ENCODE data around the gene YPEL4. TPM values are rescaled to one million over a fixed set of nuclear protein-coding genes. Genes with fewer than 3 reads are reported as not detected.
"Not testable (repeated sequence)": the region's sequence is repeated elsewhere in the genome, so short reads cannot be mapped to it uniquely, and the experiment has no call there.

YPEL4 gene, protein sequence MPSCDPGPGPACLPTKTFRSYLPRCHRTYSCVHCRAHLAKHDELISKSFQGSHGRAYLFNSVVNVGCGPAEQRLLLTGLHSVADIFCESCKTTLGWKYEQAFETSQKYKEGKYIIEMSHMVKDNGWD
- 1 to 10 TPM in 5 of 6 donors, under 1 TPM in 1; 0.91 to 8.4 (median 3.5) TPM for total RNA-seq

DNA sequence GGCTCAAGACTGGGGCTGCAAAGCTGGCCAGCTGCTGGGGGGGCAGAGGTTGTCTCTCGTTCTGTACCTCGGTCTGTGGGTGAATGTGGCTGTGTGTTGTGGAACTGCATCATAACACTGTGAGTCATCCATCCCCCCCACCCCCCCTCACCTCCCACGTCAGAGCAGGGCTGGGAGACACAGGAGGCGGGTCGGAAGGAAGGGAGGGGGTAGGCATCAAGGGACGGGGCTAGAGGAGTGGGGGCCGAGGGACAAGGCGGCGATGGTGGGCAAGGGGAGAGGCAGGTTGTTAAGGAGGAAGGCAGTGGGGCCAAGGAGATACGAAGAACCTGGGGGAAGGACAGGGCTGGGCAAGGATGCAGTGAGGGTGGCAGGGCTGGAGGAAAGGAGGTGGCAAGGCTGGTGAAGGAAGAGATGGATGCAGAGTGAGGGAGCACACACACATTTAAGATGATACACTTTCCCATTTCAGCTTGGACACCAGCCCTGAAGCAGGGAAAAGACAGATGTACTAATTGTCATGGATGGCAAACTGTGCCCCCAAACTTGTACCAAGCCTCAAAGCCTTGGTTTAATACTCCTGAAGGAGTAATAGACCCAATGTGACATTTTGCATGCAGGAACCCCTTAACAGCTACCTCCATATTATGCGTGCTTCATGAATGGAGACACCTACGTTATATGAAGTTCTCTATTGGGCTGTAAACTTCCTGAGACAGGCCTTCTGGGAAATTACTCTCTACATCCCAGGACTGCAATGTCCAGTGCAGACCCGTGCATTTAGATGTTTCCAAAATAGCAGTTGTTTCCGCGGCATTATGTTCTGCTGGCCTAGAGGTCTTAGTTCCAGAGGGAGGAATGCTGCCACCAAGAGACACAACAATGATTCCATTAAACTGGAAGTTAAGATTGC is at the start of gene YPEL4:
Gene YPEL4, minus strand, starts transcription at position 87 of the 913 bp plus-strand sequence. CDS start 2,805 bp downstream, outside the sequence.
- TF ChIP-seq POLR2A (IDR thresholded peaks at IDR 0.05) (no peak), POLR2AphosphoS5 (IDR thresholded peaks at IDR 0.05) (peak in 1 of 2 donors; percentile 38)
- H3K27me3 ChIP-seq: peaks cover 0 to 26% (median 9%) of the 10 kb centered on the region in 4 donors
- H3K4me3 ChIP-seq: peak within 1 kb of the TSS; percentile 11 to 45 (median 38)

DNA sequence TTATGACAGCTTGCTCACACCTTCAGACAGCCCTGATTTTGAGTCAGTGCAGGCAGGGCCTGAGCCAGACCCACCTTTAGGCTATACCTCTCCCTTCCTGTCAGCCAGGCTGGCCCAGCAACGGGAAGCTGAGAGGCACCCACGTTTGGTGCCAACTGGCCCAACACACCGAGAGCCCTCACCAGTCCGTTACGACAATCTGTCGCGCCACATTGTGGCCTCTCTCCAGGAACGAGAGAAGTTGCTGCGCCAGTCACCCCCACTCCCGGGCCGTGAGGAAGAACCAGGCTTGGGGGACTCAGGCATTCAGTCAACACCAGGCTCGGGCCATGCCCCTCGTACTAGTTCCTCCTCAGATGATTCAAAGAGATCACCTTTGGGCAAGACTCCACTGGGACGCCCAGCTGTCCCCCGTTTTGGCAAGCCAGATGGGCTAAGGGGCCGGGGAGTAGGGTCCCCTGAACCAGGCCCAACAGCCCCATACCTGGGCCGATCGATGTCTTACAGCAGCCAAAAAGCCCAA is 49.2 kb upstream of the YPEL4 start:
- peaks cover 57 to 97% (median 85%) of the 10 kb centered on the region in 4 donors for H3K36me3 ChIP-seq
- peak in 1 of 2 donors; percentile 43 for ATAC-seq (ENCODE audit: low FRiP score in 2 of 2)

More for the DNA sequence above, at the start of gene YPEL4:
- 8 to 18% methylated on average over 15 of the region's 15 CpGs for WGBS, 2 donors
- ATAC-seq (ENCODE audit: low FRiP score in 2 of 2): peak; percentile 60 to 83
- peak in 1 of 2 donors; percentile 56 for DNase-seq
- Histone ChIP-seq H3K36me3 (no peaks in the 10 kb centered on the region), H3K27ac (peak within 1 kb of the TSS in 2 of 4 donors; percentile 54 to 55), H3K9me3 (no peaks in the 10 kb centered on the region), H3K4me1 (peaks cover 48 to 61% (median 49%) of the 10 kb centered on the region in 4 donors)

DNA sequence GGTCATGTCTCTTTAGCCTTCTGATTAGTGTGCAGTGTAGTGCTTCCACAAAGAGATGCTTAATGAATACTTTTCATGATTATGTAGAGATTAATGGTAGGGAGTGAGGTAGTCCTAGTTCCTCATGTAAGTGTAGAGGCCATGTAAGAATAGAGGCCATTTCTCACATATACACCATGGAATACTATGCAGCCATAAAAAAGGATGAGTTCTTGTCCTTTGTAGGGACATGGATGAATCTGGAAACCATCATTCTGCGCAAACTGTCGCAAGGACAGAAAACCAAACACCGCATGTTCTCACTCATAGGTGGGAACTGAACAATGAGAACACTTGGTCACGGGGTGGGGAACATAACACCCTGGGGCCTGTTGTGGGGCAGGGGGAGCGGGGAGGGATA is 40.8 kb upstream of the YPEL4 start:
- WGBS, 2 donors: 95 to 99% methylated on average over 5 of the region's 5 CpGs
- not testable (repeated sequence) for H3K4me1 ChIP-seq; H3K4me3 ChIP-seq; ATAC-seq (ENCODE audit: low FRiP score in 2 of 2); DNase-seq; H3K27ac ChIP-seq; H3K27me3 ChIP-seq; H3K9me3 ChIP-seq
- peaks cover 52 to 100% (median 90%) of the 10 kb centered on the region in 4 donors for H3K36me3 ChIP-seq

More for the DNA sequence above, 49.2 kb upstream of the YPEL4 start:
- TF ChIP-seq POLR2A (IDR thresholded peaks at IDR 0.05): no peak
- TF ChIP-seq, protein P1, sequence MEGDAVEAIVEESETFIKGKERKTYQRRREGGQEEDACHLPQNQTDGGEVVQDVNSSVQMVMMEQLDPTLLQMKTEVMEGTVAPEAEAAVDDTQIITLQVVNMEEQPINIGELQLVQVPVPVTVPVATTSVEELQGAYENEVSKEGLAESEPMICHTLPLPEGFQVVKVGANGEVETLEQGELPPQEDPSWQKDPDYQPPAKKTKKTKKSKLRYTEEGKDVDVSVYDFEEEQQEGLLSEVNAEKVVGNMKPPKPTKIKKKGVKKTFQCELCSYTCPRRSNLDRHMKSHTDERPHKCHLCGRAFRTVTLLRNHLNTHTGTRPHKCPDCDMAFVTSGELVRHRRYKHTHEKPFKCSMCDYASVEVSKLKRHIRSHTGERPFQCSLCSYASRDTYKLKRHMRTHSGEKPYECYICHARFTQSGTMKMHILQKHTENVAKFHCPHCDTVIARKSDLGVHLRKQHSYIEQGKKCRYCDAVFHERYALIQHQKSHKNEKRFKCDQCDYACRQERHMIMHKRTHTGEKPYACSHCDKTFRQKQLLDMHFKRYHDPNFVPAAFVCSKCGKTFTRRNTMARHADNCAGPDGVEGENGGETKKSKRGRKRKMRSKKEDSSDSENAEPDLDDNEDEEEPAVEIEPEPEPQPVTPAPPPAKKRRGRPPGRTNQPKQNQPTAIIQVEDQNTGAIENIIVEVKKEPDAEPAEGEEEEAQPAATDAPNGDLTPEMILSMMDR (IDR thresholded peaks at IDR 0.05): no peak
- no peak for TF ChIP-seq EP300 (IDR thresholded peaks at IDR 0.05)
- TF ChIP-seq POLR2AphosphoS5 (IDR thresholded peaks at IDR 0.05): no peak
- peak in 1 of 2 donors; percentile 38 for DNase-seq
- Histone ChIP-seq H3K4me1 (no peaks in the 10 kb centered on the region), H3K27ac (no peak overlapping the region), H3K27me3 (no peaks in the 10 kb centered on the region), H3K9me3 (no peaks in the 10 kb centered on the region), H3K4me3 (no peak overlapping the region)
- 91 to 93% methylated on average over 15 to 18 of the region's 18 CpGs for WGBS, 2 donors

DNA sequence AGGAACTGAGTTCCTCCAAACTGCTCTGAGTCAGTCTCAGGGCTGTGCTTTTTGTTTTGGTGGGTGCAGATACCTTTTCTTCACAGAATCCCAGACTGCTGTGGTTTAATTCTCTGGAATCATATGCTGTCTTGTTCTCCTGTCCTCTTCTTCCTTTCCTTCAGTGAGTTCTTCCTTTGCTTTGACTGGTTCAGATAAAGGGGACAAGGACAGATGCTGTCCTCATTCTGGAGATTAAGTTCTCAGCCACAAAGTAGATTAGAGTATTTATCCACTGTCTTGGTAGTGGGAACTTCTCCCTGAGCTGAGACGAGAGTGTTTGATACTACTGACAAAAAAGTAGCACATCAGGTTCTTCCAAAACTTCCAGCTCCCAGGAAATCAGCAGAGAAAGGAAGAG is 31.5 kb upstream of the YPEL4 start:
- no peak for TF ChIP-seq POLR2A (IDR thresholded peaks at IDR 0.05)
- TF ChIP-seq POLR2AphosphoS5 (IDR thresholded peaks at IDR 0.05): no peak
- TF ChIP-seq, protein P1 (IDR thresholded peaks at IDR 0.05): no peak
- no peak for TF ChIP-seq EP300 (IDR thresholded peaks at IDR 0.05)
- ATAC-seq (ENCODE audit: low FRiP score in 2 of 2): no peak
- Histone ChIP-seq H3K27me3 (no peaks in the 10 kb centered on the region), H3K9me3 (no peaks in the 10 kb centered on the region), H3K4me1 (peaks cover 4 to 24% (median 8%) of the 10 kb centered on the region in 4 donors), H3K4me3 (no peak overlapping the region), H3K27ac (no peak overlapping the region), H3K36me3 (peaks cover 14 to 76% (median 34%) of the 10 kb centered on the region in 4 donors)
- no peak for DNase-seq
- WGBS, 2 donors: 67% methylated on average over 1 of the region's 1 CpG

DNA sequence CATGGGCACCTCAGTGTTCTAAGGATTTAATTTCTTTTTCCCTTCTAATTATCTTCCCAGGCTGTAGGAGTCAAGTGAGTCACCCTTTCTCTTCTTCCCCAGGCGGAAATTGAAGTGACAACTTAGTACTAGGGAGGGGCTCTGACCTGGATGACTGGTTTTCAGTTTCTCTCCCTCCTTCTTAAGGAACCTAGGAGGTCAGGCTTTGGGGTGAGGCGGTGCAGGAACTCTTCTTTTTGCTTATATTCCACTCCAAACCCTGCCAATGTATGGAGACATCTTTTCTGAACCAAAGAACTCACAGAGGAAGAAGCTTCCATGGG is 30.8 kb upstream of the YPEL4 start:
- WGBS, 2 donors: 75 to 81% methylated on average over 2 of the region's 2 CpGs
- ATAC-seq (ENCODE audit: low FRiP score in 2 of 2) (no peak), DNase-seq (no peak)

More for the DNA sequence above, 30.8 kb upstream of the YPEL4 start:
- TF ChIP-seq EP300 (IDR thresholded peaks at IDR 0.05): no peak
- no peak for TF ChIP-seq POLR2A (IDR thresholded peaks at IDR 0.05)
- TF ChIP-seq, protein P1 (IDR thresholded peaks at IDR 0.05): no peak
- TF ChIP-seq POLR2AphosphoS5 (IDR thresholded peaks at IDR 0.05): no peak
- H3K4me3 ChIP-seq: no peak overlapping the region
- H3K27me3 ChIP-seq: no peaks in the 10 kb centered on the region
- H3K4me1 ChIP-seq: peaks cover 9 to 29% (median 13%) of the 10 kb centered on the region in 4 donors
- peaks cover 14 to 72% (median 34%) of the 10 kb centered on the region in 4 donors for H3K36me3 ChIP-seq
- H3K9me3 ChIP-seq: no peaks in the 10 kb centered on the region
- H3K27ac ChIP-seq: no peak overlapping the region

Data from upper lobe of left lung (tissue), 6 donors.